Activated CD4-positive, alpha-beta T cell treated with anti-CD3 and anti-CD28 coated beads for 1 hour (primary cell): Measurements from ENCODE around the gene GANAB.
"Not testable (repeated sequence)": the region's sequence is repeated elsewhere in the genome, so short reads cannot be mapped to it uniquely, and the experiment has no call there.

Experiments used
- DNase-seq: peaks from one replicate; pipeline ENCODE4 v3.0.0-alpha.2; 2020

The GANAB gene

DNA sequence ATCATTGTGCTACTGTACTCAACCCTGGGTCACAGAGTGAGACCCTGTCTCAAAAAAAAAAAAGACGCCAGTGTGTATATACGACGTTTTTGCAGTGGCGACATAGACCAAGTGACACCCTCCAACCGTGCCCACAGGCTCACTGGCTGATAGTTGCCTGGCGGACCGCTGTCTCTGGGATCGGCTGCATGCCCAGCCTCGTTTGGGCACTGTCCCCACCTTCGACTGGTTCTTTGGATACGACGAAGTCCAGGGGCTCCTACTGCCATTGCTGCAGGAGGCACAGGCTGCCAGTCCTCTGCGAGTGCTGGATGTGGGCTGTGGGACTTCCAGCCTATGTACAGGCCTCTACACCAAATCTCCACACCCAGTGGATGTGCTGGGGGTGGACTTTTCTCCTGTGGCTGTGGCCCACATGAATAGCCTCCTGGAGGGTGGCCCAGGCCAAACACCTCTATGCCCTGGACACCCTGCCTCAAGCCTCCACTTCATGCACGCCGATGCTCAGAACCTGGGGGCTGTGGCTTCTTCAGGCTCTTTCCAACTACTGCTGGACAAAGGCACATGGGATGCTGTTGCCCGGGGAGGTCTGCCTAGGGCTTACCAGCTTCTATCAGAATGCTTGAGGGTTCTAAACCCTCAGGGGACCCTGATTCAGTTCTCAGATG is 20.0 kb upstream of the GANAB start:
- no peak for DNase-seq

DNA sequence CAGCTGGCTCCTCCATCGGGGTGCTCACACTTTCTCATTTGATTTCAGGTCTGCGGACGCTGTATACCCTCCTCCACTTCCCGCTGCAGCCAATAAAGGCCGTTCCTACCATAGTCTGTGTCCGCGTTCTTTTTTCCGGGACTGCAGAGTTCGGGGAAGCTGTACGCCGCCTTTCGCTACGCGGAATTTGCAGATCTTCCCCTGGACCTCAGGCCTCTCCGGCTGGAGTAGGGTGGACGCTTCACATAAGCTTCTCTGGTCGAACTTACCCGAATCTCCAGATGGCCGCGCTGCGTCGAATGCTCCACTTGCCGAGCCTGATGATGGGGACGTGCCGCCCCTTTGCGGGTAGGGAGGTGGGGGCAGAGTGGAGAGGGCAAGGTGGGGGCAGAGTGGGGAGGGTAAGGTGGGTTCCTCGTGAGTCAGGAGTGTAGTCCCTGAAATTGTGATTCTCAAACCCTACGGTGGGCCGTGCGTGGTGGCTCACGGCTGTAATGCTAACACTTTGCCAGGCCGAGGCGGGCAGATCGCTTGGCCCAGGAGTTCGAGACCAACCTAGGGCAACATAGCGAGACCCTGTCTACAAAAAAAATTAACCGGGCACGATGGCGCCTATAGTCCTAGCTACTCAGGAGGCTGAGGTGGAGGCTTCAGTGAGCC is 19.3 kb upstream of the GANAB start:
- peak; percentile 42 for DNase-seq

- peak; percentile 94 for DNase-seq
Observed at GRCh38 chr11:62665075-62665598, 18.7 kb upstream of the GANAB start, which contains the start of the genes C11orf98 and CSKMT. Gene C11orf98 (minus strand): TSS chr11:62665210. CDS start chr11:62665169, 41 bp downstream. Gene CSKMT (plus strand): TSS chr11:62665312. CDS start chr11:62665880, 568 bp downstream.

DNA sequence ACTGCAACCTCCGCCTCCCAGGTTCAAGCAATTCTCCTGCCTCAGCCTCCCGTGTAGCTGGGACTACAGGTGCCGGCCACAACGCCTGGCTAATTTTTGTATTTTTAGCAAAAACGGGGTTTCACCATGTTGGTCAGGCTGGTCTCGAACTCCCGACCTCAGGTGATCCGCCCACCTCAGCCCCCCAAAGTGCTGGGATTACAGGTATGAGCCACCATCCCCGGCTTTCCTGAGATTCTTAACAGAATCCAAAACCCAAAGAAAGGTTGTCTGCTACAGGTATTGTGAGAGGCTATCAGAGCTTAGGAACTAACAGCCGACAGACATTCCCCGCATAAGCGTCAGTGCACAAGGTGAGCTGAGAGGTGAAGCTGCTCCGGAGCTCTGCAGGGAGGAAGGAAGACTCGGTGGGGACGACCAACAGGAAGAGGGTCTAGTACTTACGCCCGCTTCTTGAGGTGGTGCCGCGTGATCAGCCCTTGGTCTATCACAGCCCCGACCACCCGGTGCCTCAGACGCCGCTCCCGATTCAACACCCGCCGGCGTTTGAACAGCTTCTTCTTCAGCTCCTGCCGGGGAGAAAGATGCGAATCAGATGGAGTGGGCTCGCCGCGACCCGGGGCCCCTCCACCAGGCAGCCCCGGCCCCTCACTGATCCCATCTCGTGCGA is 18.1 kb upstream of the GANAB start:
- DNase-seq, result peak; percentile 39

DNA sequence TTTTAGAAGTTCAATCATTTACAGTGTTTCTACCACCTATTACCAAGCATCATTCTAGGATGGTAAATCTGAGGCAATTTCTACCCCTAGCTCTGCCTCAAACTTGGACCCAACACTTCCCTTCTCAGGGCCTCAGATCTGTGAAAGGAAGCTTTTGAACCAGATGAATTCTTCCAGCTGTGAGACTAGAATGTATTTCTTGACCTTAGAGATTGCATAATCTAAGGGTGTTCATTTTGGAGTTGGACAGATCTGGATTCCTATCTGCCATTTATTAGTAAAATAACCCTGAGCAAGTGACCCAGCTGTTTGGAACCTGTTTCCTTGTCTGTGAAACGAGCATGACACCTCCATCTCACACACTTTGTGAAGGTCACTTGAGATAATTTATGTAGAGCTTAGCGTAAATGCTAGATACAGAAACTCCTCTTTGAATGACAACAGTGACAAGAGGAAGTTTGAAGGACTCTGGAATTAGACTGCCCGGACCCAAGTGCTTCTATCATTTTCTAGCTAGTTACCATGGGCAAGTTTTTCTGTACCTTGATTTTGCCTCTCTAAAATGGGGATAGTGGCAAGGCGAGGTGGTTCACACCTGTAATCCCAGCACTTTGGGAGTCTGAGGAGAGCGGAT is 10.5 kb upstream of the GANAB start:
- DNase-seq, result no peak

DNA sequence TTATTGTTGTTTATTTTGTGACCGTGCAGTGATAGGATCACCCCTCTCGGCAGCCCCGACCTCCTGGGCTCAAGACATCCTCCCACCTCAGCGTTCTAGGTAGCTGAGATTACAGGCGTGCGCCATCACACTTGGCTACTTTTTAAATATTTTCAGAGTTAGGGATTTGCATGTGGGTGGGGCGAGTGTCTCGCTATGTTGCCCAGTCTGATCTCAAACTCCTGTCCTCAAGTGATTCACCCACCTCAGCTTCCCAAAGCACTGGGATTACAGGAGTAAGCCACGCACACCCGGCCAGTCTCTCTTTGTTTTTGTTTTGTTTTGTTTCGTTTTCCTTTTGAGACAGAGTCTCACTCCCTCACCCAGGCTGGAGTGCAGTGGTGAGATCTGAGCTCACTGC is 7.9 kb upstream of the GANAB start:
- DNase-seq, result no peak

DNA sequence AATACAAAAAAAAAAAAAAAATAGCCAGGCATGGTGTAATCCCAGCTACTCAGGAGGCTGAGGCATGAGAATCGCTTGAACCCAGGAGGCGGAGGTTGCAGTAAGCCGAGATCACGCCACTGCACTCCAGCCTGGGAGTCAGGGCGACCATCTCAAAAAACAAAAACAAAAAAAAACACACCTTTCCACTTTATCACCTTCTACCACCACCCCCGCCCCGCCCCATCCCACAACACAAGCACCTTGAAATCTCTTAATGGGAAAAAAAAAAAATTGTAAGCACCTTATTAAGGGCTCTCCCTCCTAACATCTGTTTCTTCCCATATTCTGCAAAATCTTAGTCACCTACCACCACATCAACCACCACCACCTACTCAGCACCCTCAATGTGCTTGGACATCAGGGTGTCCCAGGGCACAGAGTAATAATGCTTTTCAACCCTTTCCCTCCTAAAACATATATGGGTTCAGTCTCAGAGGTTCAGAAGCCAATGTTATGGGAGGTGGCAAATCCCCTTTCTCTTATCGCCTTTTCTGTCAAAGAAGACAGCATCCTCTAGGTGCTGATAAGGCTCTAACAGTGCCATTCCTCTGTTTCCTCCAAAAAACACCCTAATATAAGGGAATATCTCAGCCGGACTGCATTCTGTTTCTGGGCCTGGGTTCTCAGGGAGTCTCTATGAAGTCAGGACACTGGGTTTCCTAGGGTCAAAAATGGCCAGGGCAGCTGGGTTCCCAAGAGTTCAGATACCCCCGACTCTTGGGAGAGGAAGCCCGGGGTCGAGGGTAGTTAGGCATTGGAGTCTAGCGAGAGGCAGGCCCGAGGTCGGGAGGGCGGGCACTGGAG is 6.0 kb upstream of the GANAB start:
- no peak for DNase-seq

- DNase-seq, result not testable (repeated sequence)
Observed at GRCh38 chr11:62650283-62650682, 3.9 kb upstream of the GANAB start.

GRCh38 chr11:62649486-62649885 is 3.1 kb upstream of the GANAB start:
- DNase-seq, result no peak

GRCh38 chr11:62648967-62649364 is 2.6 kb upstream of the GANAB start:
- no peak for DNase-seq

DNA sequence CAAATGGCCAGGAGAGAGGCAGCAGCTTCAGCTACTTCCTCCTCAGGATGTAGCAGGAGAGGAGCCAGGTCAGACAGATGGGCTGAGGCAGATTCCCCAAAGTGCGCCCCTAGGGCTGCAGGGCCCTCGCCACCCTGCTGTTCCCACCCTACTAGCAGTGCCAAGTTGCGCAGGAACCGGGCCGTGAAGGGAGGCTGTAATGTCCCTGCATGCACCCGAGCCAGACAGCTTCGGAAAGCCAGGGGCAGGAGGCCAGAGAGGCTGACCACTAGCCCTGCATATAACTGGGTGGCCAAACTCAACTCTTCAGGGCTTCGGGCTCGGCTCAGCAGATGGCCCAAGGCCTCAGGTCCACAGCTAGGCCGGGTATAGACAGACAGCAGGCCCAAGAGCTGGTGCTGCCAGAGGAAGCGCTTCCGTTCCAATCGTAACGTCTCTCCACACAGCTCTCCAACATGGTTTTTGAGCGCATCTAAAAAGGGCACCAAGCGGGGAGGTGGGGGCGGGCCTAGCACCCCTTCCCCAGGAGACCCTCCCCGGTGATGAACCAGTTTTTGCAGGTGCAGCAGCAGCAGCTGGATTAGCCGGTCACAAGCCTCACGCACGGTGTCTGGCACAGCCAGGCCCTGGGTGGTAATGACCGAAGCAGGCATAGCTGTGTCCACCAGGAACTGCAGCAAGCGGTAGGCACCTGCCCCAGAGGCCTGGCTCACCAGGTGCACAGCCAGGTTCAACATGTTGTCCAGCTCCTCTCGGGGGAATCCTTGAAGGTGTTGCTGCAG is 2.0 kb upstream of the GANAB start:
- no peak for DNase-seq

DNA sequence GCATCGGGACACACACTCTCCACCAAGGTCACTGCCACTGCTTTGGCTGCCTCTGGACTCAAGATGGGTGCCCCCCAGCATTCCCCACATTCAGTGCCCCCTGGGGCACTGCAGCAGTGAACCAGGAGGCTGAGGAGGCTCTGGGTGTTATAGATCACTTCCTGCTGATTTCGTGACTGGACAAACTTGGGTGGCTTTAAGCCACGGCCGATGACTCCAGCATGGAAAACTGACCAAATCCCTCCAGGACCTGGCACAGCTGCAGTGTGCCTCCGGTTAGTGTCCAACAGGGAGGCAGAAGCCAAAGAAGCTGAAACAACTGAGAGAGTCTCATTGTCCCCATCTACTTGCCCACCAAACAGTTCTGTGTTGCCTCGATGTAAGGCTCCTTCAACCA is 1.2 kb upstream of the GANAB start:
- DNase-seq, result no peak

DNA sequence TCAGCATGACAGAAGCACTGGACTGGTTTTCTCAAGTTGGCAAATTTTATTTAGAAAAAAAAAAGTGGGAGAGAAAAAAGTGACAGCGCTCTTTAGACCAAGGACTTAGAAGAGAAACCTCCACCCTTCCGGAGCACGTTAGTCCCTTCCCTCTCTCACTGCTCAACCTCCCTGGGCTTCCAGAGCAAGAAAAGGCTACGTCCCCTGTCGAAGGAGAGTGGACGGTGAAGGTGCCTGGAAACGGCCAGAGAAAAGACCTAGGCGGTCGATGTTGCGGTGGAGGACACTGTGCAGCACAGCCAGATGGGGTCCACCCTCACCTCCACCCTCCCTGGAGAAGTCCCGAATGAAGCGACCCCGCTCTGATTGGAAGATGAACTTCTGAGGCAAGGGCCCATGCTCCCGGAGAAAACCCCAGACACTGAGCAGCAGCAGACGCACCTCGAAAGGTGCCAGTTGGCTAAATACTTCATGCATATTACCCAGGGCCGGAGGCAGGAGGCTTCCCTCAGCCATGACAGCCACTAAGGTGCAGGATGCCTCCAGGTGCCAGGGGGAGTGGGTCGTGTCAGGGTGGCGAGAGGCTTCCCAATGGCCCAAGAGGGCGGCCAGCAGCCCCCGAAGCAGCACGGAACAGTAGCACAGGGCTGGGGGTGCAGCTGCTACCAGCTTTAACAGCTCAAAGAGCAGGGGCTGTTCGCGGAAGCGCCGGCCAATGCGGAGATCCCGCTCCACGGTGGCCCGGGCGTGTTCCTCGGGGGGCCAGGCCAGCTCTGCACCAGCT is 604 bp upstream of the GANAB start:
- no peak for DNase-seq

- DNase-seq, result no peak
Observed at GRCh38 chr11:62645671-62645945, 805 bp downstream of the GANAB start.

GRCh38 chr11:62644220-62644619 is 2.2 kb downstream of the GANAB start:
- no peak for DNase-seq

- no peak for DNase-seq
Observed at GRCh38 chr11:62632492-62632891, 13.9 kb downstream of the GANAB start.

- DNase-seq, result no peak
Observed at GRCh38 chr11:62627713-62628112, 18.7 kb downstream of the GANAB start.

DNA sequence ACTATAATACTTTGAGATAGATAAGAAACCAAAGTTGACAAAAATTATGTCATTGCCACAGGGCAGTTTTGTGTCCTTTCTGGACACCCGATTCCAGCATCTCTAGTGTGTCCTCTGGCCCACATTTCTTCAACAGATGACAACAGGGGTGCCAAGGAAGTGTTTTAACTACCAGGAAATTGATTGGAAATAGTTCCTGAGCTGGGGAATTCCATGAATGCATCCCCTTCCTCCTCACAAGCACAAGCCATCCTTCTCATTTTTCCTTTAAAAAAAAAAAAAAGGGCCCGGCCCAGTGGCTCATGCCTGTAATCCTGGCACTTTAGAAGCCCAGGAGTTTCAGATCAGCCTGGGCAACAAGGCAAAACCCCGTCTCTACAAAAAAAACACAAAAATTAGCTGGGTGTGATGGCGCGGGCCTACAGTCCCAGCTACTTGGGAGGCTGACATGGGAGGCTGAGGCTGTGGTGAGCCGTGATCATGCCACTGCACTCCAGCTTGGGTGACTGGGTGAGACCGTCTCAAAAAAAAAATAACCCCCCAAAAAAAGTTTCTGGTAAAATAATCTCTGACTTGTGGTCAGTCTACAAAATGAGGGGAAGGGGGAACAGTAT is 23.8 kb downstream of the GANAB start:
- no peak for DNase-seq

GRCh38 chr11:62621567-62622470 is 24.6 kb downstream of the GANAB start, which contains the start of gene B3GAT3:
Gene B3GAT3 (minus strand): TSS chr11:62621986. CDS start chr11:62621947, 39 bp downstream.
- DNase-seq, result peak; percentile 93
